ENCODE data around the gene CAMKK2.

CAMKK2 gene

DNA sequence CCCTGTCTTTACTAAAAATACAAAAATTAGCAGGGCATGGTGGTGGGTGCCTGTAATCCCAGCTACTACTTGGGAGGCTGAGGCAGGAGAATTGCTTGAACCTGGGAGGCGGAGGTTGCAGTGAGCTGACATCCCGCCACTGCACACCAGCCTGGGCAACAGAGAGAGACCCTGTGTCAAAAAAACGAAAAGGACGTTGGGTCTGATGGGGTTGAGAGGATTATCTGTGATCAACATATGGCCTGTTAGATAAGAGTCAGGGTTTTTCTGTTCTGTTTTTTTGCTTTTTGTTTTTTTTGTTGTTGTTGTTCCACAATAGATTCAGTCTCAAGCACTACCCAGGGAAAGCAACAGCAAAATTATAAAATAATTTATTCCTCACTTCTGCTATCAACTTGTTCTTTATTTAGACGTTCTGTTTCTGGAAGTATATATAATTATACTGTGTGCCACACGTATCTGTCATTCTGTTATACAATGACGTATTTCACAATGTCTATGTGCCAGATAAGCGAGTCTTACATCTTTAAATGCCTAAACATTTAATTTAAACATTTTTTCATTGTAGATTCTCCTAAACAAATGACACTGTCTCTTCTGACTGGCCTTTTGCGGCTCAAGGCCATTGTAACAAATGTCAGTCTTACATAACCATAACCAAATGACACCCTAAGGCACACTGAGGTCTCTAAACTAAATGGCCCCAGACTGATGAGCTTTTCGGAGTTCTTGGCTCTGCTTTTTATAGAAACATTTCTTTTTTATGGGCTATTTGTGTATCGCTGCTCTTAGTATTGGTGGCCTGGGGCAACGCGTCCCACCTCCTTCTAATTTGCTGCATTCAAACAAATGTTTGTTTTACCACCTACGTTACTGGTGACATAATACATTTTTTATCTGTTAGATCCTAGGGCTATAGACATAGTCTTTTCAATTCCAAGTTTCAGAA is 93.8 kb downstream of the CAMKK2 start (continued):
- TF ChIP-seq ZNF335 (tag by site-specific recombination; conservative IDR thresholded peaks at IDR 0.05): peak; percentile 53
- TF ChIP-seq ZNF146 (tag by site-specific recombination; IDR thresholded peaks at IDR 0.05): no peak; the same call in 1 of the 2 replicates
- TF ChIP-seq, protein P1, sequence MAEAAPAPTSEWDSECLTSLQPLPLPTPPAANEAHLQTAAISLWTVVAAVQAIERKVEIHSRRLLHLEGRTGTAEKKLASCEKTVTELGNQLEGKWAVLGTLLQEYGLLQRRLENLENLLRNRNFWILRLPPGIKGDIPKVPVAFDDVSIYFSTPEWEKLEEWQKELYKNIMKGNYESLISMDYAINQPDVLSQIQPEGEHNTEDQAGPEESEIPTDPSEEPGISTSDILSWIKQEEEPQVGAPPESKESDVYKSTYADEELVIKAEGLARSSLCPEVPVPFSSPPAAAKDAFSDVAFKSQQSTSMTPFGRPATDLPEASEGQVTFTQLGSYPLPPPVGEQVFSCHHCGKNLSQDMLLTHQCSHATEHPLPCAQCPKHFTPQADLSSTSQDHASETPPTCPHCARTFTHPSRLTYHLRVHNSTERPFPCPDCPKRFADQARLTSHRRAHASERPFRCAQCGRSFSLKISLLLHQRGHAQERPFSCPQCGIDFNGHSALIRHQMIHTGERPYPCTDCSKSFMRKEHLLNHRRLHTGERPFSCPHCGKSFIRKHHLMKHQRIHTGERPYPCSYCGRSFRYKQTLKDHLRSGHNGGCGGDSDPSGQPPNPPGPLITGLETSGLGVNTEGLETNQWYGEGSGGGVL (tag by site-specific recombination; IDR thresholded peaks at IDR 0.05): no peak; the same call in 1 of the 2 replicates
- TF ChIP-seq, protein P2, sequence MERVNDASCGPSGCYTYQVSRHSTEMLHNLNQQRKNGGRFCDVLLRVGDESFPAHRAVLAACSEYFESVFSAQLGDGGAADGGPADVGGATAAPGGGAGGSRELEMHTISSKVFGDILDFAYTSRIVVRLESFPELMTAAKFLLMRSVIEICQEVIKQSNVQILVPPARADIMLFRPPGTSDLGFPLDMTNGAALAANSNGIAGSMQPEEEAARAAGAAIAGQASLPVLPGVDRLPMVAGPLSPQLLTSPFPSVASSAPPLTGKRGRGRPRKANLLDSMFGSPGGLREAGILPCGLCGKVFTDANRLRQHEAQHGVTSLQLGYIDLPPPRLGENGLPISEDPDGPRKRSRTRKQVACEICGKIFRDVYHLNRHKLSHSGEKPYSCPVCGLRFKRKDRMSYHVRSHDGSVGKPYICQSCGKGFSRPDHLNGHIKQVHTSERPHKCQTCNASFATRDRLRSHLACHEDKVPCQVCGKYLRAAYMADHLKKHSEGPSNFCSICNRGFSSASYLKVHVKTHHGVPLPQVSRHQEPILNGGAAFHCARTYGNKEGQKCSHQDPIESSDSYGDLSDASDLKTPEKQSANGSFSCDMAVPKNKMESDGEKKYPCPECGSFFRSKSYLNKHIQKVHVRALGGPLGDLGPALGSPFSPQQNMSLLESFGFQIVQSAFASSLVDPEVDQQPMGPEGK (tag by site-specific recombination; IDR thresholded peaks at IDR 0.05): peak; percentile 62
- TF ChIP-seq, protein P3, sequence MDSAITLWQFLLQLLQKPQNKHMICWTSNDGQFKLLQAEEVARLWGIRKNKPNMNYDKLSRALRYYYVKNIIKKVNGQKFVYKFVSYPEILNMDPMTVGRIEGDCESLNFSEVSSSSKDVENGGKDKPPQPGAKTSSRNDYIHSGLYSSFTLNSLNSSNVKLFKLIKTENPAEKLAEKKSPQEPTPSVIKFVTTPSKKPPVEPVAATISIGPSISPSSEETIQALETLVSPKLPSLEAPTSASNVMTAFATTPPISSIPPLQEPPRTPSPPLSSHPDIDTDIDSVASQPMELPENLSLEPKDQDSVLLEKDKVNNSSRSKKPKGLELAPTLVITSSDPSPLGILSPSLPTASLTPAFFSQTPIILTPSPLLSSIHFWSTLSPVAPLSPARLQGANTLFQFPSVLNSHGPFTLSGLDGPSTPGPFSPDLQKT (IDR thresholded peaks at IDR 0.05; ENCODE audit: borderline replicate concordance, low read depth, low read length): no peak
- TF ChIP-seq ZNF302 (tag by site-specific recombination; IDR thresholded peaks at IDR 0.05; ENCODE audit: low read depth): no peak
- peak; percentile 76; the same call in 1 of the 2 replicates for TF ChIP-seq ZNF324 (tag by site-specific recombination; IDR thresholded peaks at IDR 0.05)
- no peak for TF ChIP-seq ZNF747 (tag by site-specific recombination; IDR thresholded peaks at IDR 0.05)
- TF ChIP-seq ZNF274 (IDR thresholded peaks at IDR 0.05; ENCODE audit: low read length): no peak
- TF ChIP-seq ZNF274 (tag by site-specific recombination; IDR thresholded peaks at IDR 0.05; ENCODE audit: borderline replicate concordance): no peak
- TF ChIP-seq, protein P4, sequence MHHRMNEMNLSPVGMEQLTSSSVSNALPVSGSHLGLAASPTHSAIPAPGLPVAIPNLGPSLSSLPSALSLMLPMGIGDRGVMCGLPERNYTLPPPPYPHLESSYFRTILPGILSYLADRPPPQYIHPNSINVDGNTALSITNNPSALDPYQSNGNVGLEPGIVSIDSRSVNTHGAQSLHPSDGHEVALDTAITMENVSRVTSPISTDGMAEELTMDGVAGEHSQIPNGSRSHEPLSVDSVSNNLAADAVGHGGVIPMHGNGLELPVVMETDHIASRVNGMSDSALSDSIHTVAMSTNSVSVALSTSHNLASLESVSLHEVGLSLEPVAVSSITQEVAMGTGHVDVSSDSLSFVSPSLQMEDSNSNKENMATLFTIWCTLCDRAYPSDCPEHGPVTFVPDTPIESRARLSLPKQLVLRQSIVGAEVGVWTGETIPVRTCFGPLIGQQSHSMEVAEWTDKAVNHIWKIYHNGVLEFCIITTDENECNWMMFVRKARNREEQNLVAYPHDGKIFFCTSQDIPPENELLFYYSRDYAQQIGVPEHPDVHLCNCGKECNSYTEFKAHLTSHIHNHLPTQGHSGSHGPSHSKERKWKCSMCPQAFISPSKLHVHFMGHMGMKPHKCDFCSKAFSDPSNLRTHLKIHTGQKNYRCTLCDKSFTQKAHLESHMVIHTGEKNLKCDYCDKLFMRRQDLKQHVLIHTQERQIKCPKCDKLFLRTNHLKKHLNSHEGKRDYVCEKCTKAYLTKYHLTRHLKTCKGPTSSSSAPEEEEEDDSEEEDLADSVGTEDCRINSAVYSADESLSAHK (tag by site-specific recombination; IDR thresholded peaks at IDR 0.05): peak; percentile 94
- TF ChIP-seq KLF16 (tag by site-specific recombination; IDR thresholded peaks at IDR 0.05): peak; percentile 69; the same call in 1 of the 2 replicates
- no peak for TF ChIP-seq ZNF585B (tag by site-specific recombination; IDR thresholded peaks at IDR 0.05)
- TF ChIP-seq, protein P5, sequence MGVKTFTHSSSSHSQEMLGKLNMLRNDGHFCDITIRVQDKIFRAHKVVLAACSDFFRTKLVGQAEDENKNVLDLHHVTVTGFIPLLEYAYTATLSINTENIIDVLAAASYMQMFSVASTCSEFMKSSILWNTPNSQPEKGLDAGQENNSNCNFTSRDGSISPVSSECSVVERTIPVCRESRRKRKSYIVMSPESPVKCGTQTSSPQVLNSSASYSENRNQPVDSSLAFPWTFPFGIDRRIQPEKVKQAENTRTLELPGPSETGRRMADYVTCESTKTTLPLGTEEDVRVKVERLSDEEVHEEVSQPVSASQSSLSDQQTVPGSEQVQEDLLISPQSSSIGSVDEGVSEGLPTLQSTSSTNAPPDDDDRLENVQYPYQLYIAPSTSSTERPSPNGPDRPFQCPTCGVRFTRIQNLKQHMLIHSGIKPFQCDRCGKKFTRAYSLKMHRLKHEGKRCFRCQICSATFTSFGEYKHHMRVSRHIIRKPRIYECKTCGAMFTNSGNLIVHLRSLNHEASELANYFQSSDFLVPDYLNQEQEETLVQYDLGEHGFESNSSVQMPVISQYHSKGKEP (tag by site-specific recombination; IDR thresholded peaks at IDR 0.05): peak; percentile 91
- TF ChIP-seq, protein P6, sequence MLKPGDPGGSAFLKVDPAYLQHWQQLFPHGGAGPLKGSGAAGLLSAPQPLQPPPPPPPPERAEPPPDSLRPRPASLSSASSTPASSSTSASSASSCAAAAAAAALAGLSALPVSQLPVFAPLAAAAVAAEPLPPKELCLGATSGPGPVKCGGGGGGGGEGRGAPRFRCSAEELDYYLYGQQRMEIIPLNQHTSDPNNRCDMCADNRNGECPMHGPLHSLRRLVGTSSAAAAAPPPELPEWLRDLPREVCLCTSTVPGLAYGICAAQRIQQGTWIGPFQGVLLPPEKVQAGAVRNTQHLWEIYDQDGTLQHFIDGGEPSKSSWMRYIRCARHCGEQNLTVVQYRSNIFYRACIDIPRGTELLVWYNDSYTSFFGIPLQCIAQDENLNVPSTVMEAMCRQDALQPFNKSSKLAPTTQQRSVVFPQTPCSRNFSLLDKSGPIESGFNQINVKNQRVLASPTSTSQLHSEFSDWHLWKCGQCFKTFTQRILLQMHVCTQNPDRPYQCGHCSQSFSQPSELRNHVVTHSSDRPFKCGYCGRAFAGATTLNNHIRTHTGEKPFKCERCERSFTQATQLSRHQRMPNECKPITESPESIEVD (tag by site-specific recombination; IDR thresholded peaks at IDR 0.05): peak; percentile 97
- peak; percentile 67; the same call in 1 of the 2 replicates for TF ChIP-seq EGR2 (tag by site-specific recombination; IDR thresholded peaks at IDR 0.05; ENCODE audit: low read depth)
- TF ChIP-seq, protein P7, sequence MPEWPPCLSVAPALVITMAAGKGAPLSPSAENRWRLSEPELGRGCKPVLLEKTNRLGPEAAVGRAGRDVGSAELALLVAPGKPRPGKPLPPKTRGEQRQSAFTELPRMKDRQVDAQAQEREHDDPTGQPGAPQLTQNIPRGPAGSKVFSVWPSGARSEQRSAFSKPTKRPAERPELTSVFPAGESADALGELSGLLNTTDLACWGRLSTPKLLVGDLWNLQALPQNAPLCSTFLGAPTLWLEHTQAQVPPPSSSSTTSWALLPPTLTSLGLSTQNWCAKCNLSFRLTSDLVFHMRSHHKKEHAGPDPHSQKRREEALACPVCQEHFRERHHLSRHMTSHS (tag by site-specific recombination; IDR thresholded peaks at IDR 0.05): no peak
- no peak for TF ChIP-seq ZNF677 (tag by site-specific recombination; IDR thresholded peaks at IDR 0.05)
- TF ChIP-seq ZFP41 (tag by site-specific recombination; IDR thresholded peaks at IDR 0.05; ENCODE audit: borderline replicate concordance): no peak
- TF ChIP-seq, protein P8, sequence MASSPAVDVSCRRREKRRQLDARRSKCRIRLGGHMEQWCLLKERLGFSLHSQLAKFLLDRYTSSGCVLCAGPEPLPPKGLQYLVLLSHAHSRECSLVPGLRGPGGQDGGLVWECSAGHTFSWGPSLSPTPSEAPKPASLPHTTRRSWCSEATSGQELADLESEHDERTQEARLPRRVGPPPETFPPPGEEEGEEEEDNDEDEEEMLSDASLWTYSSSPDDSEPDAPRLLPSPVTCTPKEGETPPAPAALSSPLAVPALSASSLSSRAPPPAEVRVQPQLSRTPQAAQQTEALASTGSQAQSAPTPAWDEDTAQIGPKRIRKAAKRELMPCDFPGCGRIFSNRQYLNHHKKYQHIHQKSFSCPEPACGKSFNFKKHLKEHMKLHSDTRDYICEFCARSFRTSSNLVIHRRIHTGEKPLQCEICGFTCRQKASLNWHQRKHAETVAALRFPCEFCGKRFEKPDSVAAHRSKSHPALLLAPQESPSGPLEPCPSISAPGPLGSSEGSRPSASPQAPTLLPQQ (tag by site-specific recombination; IDR thresholded peaks at IDR 0.05): peak; percentile 68
- no peak for TF ChIP-seq MYNN (tag by site-specific recombination; IDR thresholded peaks at IDR 0.05; ENCODE audit: borderline replicate concordance)
- no peak for TF ChIP-seq YY1 (tag by site-specific recombination; IDR thresholded peaks at IDR 0.05)
